GM18861 (cell line): ENCODE results near the gene PSMB7.

Experiments used
- ATAC-seq: cut with Tn5 transposase; IDR thresholded peaks from one replicate; pipeline ENCODE4 v1.9.1; 2021; ENCODE audit not compliant: unreplicated experiment

PSMB7 gene

GRCh38 chr9:124358631-124359030, 56.6 kb downstream of the PSMB7 start:
- ATAC-seq: no peak

GRCh38 chr9:124357721-124358361, 57.4 kb downstream of the PSMB7 start:
- ATAC-seq: no peak

GRCh38 chr9:124356745-124357390, 58.4 kb downstream of the PSMB7 start:
- no peak for ATAC-seq

GRCh38 chr9:124355941-124356744, 59.1 kb downstream of the PSMB7 start:
- ATAC-seq: no peak

DNA sequence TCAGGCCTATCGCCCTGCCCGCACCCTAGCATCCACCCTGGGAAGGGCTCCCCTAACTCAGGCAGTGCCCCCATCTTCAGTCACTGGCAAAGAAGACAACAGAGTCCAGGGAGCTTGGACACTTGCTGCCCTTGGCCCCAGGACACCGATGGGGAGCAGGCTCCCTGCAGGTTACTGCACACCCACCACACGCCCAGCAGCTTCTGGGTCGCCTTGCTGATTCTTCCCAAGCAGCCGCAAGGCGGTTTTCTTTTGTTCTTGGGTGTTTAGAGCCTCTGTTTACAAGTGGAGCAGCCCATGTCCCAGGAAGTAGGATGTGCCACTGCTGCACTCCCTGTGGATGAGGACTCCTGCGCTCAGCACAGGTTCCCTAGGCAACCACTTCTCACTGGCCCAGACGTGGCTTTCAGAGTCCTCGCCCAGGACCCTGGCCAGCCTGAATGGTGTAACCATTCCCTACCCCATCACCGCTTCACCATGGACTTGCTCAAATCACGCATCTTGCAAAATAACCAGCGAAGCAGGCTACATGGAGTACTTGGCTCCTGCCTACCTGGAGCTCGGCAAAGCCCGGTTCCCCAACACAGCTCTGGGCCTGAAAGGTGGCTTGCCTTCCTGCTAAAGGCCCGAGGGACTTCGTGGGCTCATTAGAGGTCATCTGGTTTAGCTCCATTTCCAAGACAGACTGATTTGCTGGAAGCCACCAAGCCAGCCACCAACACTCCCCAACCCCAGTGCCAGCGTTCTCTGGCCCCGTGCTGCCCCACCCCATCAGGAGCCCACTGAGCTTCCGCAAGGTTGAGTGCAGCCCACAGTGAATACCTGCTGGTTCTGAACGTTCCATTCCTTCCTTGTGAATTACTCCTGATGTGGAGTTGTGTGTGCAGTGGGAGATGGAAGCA, 60.0 kb downstream of the PSMB7 start:
- ATAC-seq: no peak

- no peak for ATAC-seq
Observed at GRCh38 chr9:124354346-124355038, 60.8 kb downstream of the PSMB7 start.

- no peak for ATAC-seq
Observed at GRCh38 chr9:124353811-124354274, 61.4 kb downstream of the PSMB7 start.

GRCh38 chr9:124353166-124353768, 62.0 kb downstream of the PSMB7 start:
- ATAC-seq: no peak

- ATAC-seq: no peak
Observed at GRCh38 chr9:124352616-124353015, 62.6 kb downstream of the PSMB7 start.

DNA sequence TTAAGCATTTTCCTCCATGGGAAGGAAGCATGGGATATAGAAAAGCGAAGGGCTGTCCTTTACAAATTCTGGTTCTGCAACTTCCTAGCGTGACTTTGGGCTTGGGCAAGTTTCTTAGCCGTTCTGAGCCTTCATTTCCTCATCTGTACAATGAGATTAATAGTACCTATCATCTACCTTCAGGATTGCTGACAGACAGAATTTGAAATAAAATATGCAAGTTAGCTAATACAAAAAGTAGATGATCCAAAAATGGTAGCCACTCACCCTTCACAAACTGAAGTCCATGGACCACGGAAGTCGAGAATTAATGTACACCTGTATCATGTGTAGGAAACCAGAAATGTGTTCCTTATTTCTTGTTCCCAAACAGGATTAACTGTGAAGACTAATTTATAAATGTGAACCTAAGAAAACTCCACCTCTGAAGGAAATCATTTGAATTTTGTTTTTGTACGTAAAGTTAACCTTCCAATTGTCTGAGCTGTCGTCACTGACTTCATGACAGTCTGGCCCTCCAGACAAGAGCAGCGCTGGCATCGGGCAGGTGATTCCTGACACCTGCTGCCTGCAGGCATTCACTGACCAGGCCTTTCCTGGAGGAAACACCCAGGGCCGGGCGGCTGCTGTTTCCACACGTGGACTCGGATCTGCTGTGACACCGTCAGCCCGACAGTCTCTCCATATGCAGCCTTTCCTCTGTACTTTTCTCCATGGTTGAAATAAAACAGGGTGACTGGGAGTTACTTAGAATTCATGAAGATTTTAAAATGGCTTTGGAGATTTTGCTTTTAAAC, 63.4 kb downstream of the PSMB7 start:
- no peak for ATAC-seq

DNA sequence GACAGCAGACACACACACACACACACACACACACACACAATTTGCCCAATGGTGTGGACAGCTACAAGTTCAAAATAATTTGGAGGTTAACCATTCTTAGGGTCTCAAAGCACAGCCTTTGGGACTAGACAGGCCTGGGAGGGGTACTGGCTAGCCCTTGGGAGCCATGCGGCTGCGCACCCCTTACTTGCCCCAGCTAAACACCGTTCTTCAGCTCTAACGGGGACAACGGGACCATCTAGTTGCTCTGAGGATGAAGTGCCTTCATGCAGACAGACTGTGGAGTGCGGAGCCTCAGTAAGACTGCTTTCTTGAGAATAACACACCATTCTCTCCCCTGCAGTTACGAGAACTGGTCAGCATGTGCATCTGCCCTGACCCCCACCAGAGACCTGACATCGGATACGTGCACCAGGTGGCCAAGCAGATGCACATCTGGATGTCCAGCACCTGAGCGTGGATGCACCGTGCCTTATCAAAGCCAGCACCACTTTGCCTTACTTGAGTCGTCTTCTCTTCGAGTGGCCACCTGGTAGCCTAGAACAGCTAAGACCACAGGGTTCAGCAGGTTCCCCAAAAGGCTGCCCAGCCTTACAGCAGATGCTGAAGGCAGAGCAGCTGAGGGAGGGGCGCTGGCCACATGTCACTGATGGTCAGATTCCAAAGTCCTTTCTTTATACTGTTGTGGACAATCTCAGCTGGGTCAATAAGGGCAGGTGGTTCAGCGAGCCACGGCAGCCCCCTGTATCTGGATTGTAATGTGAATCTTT, 64.6 kb downstream of the PSMB7 start:
- no peak for ATAC-seq

GRCh38 chr9:124349675-124350493, 65.4 kb downstream of the PSMB7 start:
- ATAC-seq: no peak

DNA sequence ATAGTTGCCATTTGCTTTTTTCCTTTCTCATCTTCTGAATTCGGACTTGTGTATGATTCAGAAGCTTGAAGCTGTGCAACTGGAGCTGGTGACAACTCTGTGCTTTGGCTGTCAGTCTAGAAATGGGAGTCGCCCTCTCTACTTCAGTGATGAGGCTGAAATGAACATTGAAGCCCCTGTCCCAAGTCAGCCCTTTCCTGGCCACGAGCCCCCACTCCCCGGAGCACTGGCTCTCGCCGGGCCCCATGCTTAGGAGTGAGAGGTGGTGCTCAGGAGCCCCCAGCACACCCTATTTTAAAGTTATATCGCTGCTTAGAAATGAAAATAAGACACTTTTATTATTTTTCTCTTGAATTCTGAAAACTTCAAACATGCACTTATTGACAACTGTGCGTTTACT, 66.0 kb downstream of the PSMB7 start:
- no peak for ATAC-seq

- ATAC-seq: no peak
Observed at GRCh38 chr9:124348831-124349230, 66.4 kb downstream of the PSMB7 start.

GRCh38 chr9:124348363-124348762, 66.9 kb downstream of the PSMB7 start:
- no peak for ATAC-seq

DNA sequence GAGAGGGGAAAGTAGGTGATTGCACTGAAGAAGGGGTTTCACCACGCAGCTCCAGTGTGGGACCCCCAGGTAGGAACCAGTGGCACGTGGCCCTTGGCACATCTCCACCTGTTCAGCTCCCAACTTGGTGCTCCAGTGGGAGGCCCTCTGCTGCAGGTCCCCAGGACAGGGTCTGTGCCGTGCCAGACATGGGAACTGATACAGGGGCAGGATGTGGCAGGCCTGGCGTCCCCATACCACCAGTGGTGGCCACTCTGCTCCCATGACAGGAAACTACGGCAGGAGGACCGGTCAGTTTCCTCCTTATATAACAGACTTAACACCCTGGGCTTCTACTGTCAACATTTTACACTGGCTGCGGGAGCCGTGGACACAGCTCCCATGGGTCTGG, 67.3 kb downstream of the PSMB7 start:
- ATAC-seq: no peak

GRCh38 chr9:124347206-124347967, 67.9 kb downstream of the PSMB7 start:
- ATAC-seq: no peak
